ENCODE data around the gene HSPA2.

The HSPA2 gene

DNA sequence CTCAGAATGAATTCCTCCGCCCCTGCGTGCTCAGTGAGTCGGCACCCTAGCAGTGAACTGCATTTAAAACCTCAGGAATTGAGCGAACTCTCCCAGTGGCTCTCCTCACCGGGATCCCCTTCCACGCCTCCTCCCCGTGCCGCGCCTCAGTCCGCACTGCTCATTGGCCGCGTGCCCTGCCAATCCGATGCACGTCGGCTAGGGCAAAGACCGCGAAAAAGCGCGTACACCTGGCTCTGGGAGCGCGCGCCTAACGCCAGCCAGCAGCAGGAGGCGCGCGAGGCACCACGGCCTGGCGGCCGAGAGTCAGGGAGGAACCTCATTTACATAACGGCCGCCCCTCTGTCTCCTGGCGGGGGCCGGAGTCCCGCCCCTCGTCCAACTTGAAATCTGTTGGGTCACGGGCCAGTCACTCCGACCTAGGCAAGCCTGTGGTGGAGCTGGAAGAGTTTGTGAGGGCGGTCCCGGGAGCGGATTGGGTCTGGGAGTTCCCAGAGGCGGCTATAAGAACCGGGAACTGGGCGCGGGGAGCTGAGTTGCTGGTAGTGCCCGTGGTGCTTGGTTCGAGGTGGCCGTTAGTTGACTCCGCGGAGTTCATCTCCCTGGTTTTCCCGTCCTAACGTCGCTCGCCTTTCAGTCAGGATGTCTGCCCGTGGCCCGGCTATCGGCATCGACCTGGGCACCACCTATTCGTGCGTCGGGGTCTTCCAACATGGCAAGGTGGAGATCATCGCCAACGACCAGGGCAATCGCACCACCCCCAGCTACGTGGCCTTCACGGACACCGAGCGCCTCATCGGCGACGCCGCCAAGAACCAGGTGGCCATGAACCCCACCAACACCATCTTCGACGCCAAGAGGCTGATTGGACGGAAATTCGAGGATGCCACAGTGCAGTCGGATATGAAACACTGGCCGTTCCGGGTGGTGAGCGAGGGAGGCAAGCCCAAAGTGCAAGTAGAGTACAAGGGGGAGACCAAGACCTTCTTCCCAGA is at the start of gene HSPA2:
Gene HSPA2 (plus strand): TSS at position 534 of the 995 bp plus-strand sequence. CDS start 109 bp downstream, at position 643.
- H3K27me3 Mint-ChIP-seq, result peaks cover 57% of the 10 kb centered on the region
- H3K4me3 Mint-ChIP-seq, result peak within 1 kb of the TSS; percentile 96 to 100
- peak; percentile 96 to 98 for DNase-seq
- H3K4me1 Mint-ChIP-seq, result peaks cover 45% of the 10 kb centered on the region
- peaks cover 0 to 12% of the 10 kb centered on the region in 2 donors for H3K9me3 Mint-ChIP-seq
- ATAC-seq, result peak; percentile 96
- peak within 1 kb of the TSS; percentile 99 for H3K27ac Mint-ChIP-seq

DNA sequence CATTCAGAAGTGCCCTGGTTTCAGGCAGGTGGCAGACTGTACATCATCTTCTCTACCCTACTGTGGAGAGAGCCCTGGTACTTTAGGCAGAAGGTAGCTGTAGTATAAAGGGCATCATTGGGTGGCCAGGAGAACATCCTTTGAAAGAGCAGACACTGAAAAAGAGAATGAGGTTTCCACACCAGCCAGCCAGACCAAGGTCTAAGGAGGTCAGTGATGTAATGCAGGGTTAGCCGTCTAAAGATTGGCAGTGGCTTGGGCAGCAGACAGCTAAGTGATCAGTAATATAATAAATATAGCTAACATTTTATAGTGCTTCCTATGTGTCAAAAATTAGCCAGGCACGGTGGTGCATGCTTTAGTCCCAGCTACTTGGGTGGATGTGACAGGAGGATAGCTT is 48.9 kb upstream of the HSPA2 start:
- DNase-seq (no peak), ATAC-seq (no peak)
- Mint-ChIP-seq H3K27me3 (no peaks in the 10 kb centered on the region), H3K4me3 (no peak overlapping the region), H3K27ac (peak overlapping the region in 1 of 2 donors; percentile 89), H3K4me1 (peaks cover 58% of the 10 kb centered on the region), H3K9me3 (no peaks in the 10 kb centered on the region)

DNA sequence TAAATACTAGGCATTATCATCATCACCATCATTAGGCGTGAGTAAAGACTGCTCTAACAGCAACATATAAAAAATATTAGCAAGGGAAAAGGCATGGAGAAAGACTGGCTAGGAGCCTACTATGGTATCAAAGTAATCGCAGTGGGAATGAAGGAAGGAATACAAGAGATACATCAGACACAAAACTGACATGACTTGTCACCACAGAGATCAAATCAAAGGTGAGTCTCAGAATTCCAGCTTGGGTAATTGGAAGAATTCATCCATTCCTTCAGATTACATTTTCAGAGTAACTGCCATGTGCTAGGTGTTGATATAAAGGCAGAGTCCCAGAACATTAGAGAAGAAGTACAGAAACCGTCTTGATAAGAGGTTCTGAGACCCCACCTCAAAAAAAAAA is 47.1 kb upstream of the HSPA2 start:
- ATAC-seq (no peak), DNase-seq (no peak)
- H3K27ac Mint-ChIP-seq, result peak overlapping the region; percentile 13 to 50
- no peaks in the 10 kb centered on the region for H3K9me3 Mint-ChIP-seq
- H3K27me3 Mint-ChIP-seq, result no peaks in the 10 kb centered on the region
- H3K4me3 Mint-ChIP-seq, result no peak overlapping the region
- H3K4me1 Mint-ChIP-seq, result peaks cover 63% of the 10 kb centered on the region

DNA sequence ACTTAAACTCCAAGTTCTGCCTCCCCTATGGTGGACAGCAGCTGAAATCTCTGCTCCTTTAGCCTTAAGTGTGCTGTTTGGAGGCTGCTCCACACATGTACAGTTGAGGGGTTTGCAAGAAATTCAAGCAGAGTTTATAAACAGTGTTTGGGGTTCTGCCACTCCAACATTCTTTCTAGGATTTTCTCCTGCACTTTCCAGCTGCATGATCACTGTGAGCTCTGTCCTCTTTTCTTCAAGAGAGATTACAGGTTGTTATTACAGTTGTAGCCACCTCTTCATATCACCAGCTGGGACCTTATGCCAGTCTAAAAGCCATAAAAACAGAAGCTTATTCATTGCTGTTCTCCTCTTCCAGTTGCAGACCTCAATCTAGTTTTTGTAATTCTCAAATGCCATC is 45.3 kb upstream of the HSPA2 start:
- no peak overlapping the region for H3K4me3 Mint-ChIP-seq
- no peaks in the 10 kb centered on the region for H3K9me3 Mint-ChIP-seq
- peaks cover 76% of the 10 kb centered on the region for H3K4me1 Mint-ChIP-seq
- no peak overlapping the region for H3K27ac Mint-ChIP-seq
- ATAC-seq (no peak), DNase-seq (no peak)
- H3K27me3 Mint-ChIP-seq, result no peaks in the 10 kb centered on the region

DNA sequence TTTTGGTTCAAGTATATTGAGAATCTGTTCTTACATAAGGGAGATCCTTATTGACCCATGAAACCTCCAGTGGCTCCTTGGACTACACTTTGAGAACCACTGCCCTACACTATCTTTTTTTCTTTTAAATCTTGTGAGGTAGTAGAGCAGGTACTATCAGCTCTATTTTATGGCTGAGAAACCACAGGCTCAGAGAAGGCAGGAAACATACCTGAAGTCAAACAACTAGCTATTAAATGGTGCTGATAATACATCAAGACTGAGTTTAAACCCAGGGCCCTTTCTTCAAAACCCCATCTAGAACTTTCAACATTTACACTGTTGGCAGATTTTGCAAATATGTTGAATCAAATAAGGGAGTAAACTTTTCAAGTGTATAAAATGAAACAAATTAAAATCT is 43.8 kb upstream of the HSPA2 start:
- H3K4me3 Mint-ChIP-seq, result no peak overlapping the region
- no peaks in the 10 kb centered on the region for H3K27me3 Mint-ChIP-seq
- H3K27ac Mint-ChIP-seq, result peak overlapping the region in 1 of 2 donors; percentile 12
- no peaks in the 10 kb centered on the region for H3K9me3 Mint-ChIP-seq
- H3K4me1 Mint-ChIP-seq, result peaks cover 71% of the 10 kb centered on the region
- DNase-seq (no peak), ATAC-seq (no peak)

DNA sequence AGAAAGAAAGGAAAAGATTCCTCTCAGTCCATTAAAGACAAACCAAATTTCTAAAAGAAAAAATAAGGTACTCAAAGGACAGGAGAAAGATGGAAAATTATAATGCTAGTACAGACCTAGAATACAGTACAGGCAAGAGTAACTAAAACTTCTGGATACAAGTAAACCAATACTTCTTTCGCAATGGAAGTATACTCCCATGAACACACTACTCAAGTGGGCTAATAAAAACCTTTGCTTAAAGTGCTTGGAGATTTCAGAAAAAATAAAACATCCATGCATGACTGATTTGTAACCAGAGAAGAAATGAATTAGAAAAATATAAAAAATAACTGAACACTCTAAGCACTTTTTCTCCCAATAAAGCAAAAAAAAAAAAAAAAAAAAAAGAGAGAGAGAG is 40.5 kb upstream of the HSPA2 start:
- peaks cover 46% of the 10 kb centered on the region for H3K4me1 Mint-ChIP-seq
- H3K27ac Mint-ChIP-seq, result peak overlapping the region; percentile 44 to 93
- ATAC-seq (no peak), DNase-seq (no peak)
- H3K4me3 Mint-ChIP-seq, result peak overlapping the region; percentile 80 to 90
- H3K27me3 Mint-ChIP-seq, result no peaks in the 10 kb centered on the region
- H3K9me3 Mint-ChIP-seq, result no peaks in the 10 kb centered on the region

DNA sequence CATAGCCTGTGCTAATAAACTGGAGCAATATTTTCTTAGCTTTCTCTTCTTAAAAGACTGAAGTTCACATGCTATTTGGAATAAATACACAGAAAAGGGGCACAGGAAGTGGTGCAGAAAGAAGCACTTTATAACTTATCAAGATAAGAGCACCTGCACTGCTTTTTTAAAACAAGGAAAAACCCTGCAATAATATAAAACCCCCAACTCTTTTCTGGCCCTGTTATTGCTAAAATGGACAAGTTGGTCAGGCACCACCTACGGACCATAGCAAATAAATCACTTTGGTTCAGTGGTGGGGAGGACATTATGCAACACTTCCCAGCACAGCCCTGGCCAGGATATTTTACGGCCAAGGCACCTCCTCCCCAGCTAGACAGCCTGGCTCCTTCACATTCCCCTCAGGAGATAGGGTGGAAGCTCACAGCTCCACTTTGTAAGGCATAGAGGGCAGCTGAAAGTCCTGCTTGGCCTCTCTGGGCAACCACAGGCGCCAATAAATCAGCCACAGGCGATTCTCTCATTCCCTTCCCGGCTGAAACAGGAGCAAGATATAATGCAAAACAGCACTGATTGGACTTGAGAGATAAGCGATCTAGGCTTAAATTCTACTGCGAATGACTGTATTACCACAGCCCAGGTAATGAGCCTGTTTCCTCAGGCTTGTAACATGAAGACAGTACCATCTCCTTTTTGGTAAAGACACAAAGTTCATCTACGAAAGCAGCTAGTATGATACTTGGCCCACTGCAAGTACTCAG is 39.0 kb upstream of the HSPA2 start:
- H3K4me1 Mint-ChIP-seq, result peaks cover 44% of the 10 kb centered on the region
- no peaks in the 10 kb centered on the region for H3K27me3 Mint-ChIP-seq
- H3K27ac Mint-ChIP-seq, result peak overlapping the region; percentile 76 to 95
- no peak for DNase-seq
- no peak for ATAC-seq
- H3K9me3 Mint-ChIP-seq, result no peaks in the 10 kb centered on the region
- H3K4me3 Mint-ChIP-seq, result peak overlapping the region; percentile 90

DNA sequence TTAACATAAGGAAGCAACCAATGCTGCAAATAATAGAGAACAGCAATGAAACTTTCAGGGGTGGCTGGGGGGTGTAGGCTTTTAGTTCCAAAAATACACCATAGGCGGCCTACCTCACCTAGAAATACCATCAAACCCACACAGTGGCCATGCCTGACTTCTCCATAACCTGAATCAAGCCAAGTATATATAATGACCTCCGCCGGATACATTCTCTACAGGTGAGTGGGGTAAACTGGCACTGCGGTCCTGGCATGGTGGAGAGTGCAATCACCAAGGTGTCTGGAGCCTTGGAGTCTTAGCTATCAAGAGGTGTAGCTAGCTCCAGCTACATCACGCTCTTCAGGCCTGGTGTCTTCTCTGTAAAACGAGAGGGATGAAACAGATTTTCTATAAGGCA is 38.1 kb upstream of the HSPA2 start:
- H3K4me1 Mint-ChIP-seq, result peaks cover 49% of the 10 kb centered on the region
- ATAC-seq (no peak), DNase-seq (peak; percentile 21 to 30)
- no peaks in the 10 kb centered on the region for H3K9me3 Mint-ChIP-seq
- peak overlapping the region; percentile 90 for H3K4me3 Mint-ChIP-seq
- H3K27me3 Mint-ChIP-seq, result no peaks in the 10 kb centered on the region
- peak overlapping the region; percentile 95 to 97 for H3K27ac Mint-ChIP-seq

DNA sequence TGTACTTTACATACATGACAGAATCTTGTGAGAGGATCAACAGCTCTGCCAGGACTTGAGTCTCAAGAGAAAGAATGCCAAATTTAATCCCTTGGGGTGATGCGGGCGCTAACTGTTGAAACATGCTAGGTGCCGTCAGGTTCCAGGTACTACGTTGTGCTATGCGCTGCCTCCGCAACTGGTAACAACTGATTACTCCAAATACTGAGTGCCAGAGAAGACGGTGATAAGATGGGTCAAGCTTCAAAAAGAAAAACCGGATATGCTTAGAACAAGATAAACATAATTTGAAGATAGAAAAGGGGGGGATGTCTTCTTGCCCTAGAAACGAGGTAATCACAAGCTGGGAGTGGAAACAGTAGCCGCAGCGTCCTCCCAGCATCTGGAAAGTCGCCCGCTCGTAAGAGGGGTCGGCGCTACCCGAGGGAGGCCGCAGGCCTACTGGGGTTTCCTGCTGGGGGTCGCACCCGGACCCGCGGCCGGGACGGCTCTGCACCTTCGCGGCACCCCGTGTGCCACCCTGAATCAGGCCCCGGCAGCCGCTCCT is 37.6 kb upstream of the HSPA2 start:
- no peaks in the 10 kb centered on the region for H3K9me3 Mint-ChIP-seq
- no peaks in the 10 kb centered on the region for H3K27me3 Mint-ChIP-seq
- H3K4me3 Mint-ChIP-seq, result peak overlapping the region; percentile 90
- H3K27ac Mint-ChIP-seq, result peak overlapping the region; percentile 97 to 99
- H3K4me1 Mint-ChIP-seq, result peaks cover 49% of the 10 kb centered on the region
- DNase-seq (no peak), ATAC-seq (no peak)

DNA sequence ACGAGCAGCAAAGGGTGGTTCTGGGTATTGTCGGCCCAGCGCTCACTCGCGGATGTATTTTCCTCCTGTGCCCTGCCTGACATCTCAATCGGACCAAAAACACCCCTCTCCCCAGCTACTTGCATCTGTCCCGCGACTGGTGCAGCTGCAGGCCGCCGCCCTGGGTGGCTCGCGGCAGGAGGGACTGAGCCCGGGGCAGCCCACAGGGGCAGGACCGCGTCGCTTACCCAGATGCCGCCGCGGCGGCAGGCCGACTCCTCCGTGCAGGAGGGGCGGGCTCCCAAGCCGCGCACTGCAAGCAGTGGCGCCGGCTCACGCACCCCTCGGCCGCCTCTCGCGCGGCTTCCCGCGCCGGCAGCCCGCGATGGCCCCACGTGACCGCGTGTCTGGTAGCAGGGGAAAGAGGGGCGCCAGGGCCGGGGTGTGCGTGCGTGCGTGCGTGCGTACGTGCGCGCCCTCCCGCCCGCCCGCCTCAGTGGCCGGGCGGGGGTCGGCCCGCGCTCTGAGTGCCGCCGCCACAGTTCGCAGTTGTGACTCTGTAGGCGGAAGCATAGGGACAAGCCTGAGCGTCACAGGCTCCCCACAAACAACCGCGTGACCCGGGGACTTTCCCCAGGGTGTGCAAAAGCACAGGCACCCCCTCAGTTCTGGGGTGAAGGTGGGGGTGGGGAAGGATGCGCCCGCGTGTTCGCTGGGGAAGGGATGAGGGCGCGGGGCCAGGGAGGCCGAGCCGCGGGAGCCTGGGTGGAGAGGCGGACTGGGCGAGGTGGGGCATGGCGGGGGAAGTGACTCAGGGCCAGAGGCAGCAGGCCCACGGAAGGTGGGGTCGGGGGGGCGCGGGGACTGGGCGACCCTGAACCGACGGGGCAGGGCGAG is 36.9 kb upstream of the HSPA2 start, which contains the start of gene ZBTB25:
Gene ZBTB25 (minus strand): TSS at position 405 of the 876 bp plus-strand sequence. CDS start 13,305 bp downstream, outside the sequence.
- H3K4me3 Mint-ChIP-seq, result peak within 1 kb of the TSS; percentile 90
- H3K9me3 Mint-ChIP-seq, result no peaks in the 10 kb centered on the region
- H3K27ac Mint-ChIP-seq, result peak within 1 kb of the TSS; percentile 99 to 100
- H3K27me3 Mint-ChIP-seq, result no peaks in the 10 kb centered on the region
- DNase-seq, result peak; percentile 94 to 96
- ATAC-seq, result peak; percentile 76
- H3K4me1 Mint-ChIP-seq, result peaks cover 53% of the 10 kb centered on the region

DNA sequence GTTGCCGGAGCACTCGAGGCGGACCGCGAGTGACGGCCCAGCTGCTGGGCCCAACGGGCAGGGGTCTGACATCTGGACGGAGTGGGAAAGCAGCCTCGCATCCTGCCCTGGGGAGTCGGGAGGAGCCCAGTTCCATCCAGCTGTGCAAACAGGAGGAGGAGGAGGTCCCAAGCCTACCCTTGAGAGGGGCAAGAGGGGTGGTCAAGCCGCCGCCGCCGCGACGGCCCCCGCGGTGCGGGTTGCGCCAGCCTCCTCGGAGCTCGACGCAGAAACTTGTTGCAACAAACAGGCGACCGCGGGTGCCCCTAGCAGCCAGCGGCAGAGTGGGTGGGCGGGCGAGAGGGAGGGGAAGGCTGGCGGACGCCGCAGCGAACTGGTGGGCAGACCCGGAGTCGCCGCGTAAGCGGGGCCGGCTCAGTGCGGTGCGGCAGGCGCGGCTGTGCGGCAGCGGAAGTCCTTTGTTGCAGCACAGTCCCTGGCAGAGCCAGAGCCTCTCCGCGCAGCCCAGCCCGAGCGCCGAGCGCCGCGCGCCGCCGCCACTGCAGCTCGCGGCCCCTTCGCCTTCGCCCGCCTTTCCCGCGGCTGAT is 36.1 kb upstream of the HSPA2 start, which contains the start of gene ZBTB1:
Gene ZBTB1 (plus strand): TSS at position 461 of the 587 bp plus-strand sequence. CDS start 16,735 bp downstream, outside the sequence.
- peaks cover 53% of the 10 kb centered on the region for H3K4me1 Mint-ChIP-seq
- ATAC-seq, result peak; percentile 73
- peak; percentile 92 to 94 for DNase-seq
- H3K27ac Mint-ChIP-seq, result peak within 1 kb of the TSS; percentile 99 to 100
- no peaks in the 10 kb centered on the region for H3K9me3 Mint-ChIP-seq
- H3K27me3 Mint-ChIP-seq, result no peaks in the 10 kb centered on the region
- peak within 1 kb of the TSS; percentile 90 for H3K4me3 Mint-ChIP-seq

DNA sequence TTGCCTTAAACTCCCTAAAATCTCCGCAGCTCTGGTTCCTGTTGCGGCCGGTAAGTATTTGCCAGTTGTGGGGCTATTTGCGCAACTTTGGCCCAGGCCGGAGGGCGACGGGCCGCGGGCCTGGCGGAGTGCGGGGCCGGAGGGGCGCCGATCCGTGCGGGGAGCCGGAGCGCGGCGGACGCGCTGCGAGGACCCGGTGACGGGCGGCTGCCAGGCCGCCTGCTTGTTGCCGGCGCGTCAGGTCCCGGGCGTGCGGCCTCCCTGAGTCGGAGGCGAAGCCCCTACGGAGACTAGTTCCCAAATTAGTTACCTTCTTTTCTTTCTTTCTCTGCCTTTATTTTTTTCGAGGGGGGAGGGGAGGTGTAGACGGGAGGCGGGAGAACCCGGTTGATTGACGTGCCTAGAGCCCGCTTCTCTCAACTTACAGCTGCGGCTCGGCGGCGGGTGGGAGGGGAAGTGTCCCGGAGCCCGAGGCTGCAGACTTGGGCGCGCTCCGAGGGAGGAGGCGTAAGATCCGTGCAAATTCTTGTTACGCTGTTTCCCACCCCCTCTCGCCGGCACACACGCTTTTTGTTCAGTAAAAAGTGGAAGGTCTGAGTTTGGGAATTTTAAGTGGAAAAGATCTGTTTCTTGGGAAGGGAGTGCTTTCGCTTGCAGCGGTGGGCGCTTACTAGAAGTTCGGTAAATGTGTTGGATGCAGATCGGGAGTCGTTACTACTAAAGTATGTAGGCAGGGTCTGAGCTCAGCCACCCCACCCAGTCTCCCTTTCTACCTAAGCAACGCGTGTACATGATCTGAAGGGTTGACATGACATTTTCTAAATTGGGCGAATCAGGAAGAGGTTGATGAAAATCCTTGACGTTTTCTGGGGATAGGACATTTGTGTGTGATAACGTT is 35.4 kb upstream of the HSPA2 start:
- DNase-seq (peak; percentile 82 to 86), ATAC-seq (peak; percentile 48)
- Mint-ChIP-seq H3K27me3 (no peaks in the 10 kb centered on the region), H3K9me3 (no peaks in the 10 kb centered on the region), H3K4me1 (peaks cover 53% of the 10 kb centered on the region), H3K27ac (peak overlapping the region; percentile 99 to 100), H3K4me3 (peak overlapping the region; percentile 90)

DNA sequence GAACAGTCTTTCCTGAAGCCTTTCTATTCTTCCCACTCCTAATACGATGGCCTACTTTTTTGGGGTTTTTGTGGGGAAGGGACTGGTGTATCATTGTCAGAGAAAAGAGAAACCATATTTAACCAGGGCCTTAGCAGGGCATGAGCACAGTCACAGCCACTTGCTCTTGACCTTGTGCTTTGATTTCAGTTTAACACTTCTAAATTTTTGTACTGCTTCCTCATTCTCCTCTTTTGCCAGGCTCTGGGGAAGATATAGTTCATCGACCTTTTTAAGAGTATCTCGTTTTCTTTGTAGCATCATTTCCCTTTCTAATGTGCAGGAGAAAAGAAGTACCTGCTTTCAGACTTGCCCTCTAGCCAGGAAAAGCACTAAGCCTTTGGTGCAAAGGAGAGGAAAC is 33.8 kb upstream of the HSPA2 start:
- H3K27me3 Mint-ChIP-seq, result no peaks in the 10 kb centered on the region
- ATAC-seq (no peak), DNase-seq (no peak)
- no peaks in the 10 kb centered on the region for H3K9me3 Mint-ChIP-seq
- H3K4me3 Mint-ChIP-seq, result peak overlapping the region; percentile 90
- H3K27ac Mint-ChIP-seq, result peak overlapping the region; percentile 27 to 96
- peaks cover 61% of the 10 kb centered on the region for H3K4me1 Mint-ChIP-seq
